GM12878 (cell line): ENCODE results near the gene TRA2B. TPM values are rescaled to one million over a fixed set of nuclear protein-coding genes. Genes with fewer than 3 reads are reported as not detected.

Source experiments
- ASH2L ChIP-seq: fragments of 300-600, 200-600 bp; sonication (generic); IDR thresholded peaks from 2 replicates; pipeline ENCODE4 v1.6.1; 2017; ENCODE audit warnings: low read depth, mild to moderate bottlenecking, borderline replicate concordance
- CBX5 ChIP-seq: sonication (generic); IDR thresholded peaks from 2 replicates; pipeline ENCODE4 v1.6.1; 2016; ENCODE audit warnings: low read depth, moderate library complexity, mild to moderate bottlenecking, inconsistent platforms
- CTCF ChIP-seq, 3 experiments: IDR thresholded peaks in 2 of 3; conservative IDR thresholded peaks in 1 of 3; 2 replicates each; pipeline ENCODE4 v1.5.1; 2011; ENCODE audit warnings: low read depth in 3 of 3, low read length in 3 of 3, mild to moderate bottlenecking in 3 of 3, control low read depth in 2 of 3, moderate library complexity in 2 of 3, inconsistent platforms in 1 of 3, mixed read lengths in 1 of 3; ENCODE audit not compliant: control insufficient read depth in 2 of 3, insufficient read depth in 1 of 3; ENCODE audit errors: extremely low read depth in 1 of 3
- E2F4 ChIP-seq: IDR thresholded peaks from 2 replicates; pipeline ENCODE4 v1.6.1; 2012; ENCODE audit warnings: low read depth, low read length, improper control_type of control experiment
- EZH2 ChIP-seq: IDR thresholded peaks from 2 replicates; pipeline ENCODE4 v1.6.1; 2012; ENCODE audit warnings: low read depth, mild to moderate bottlenecking, control low read depth, inconsistent platforms, low read length, borderline replicate concordance; ENCODE audit not compliant: control insufficient read depth
- HCFC1 ChIP-seq: fragments of 150-350 bp; IDR thresholded peaks from 2 replicates; pipeline ENCODE4 v1.6.1; 2014; ENCODE audit warnings: low read length
- IKZF1 ChIP-seq: fragments of 450-650 bp; conservative IDR thresholded peaks from 2 replicates; pipeline ENCODE4 v1.6.1; 2017; ENCODE audit warnings: antibody characterized with exemption, mild to moderate bottlenecking
- IRF5 ChIP-seq: fragments of 450-650 bp; IDR thresholded peaks from 2 replicates; pipeline ENCODE4 v1.6.1; 2017; ENCODE audit warnings: borderline replicate concordance
- JUND ChIP-seq: IDR thresholded peaks from 2 replicates; pipeline ENCODE4 v1.6.1; 2012; ENCODE audit warnings: low read depth, mild to moderate bottlenecking, low read length, improper control_type of control experiment, moderate library complexity
- POU2F2 ChIP-seq: IDR thresholded peaks from 3 replicates; pipeline ENCODE4 v1.6.1; 2011; ENCODE audit warnings: low read depth, mild to moderate bottlenecking, low read length, borderline replicate concordance
- RBBP5 ChIP-seq: fragments of 200-600 bp; sonication (generic); conservative IDR thresholded peaks from 2 replicates; pipeline ENCODE4 v1.6.1; 2016
- RCOR1 ChIP-seq: conservative IDR thresholded peaks from 2 replicates; pipeline ENCODE4 v1.6.1; 2012; ENCODE audit warnings: low read depth, low read length, improper control_type of control experiment
- RFX5 ChIP-seq: IDR thresholded peaks from 2 replicates; pipeline ENCODE4 v1.6.1; 2011; ENCODE audit warnings: low read depth, low read length, improper control_type of control experiment
- SREBF2 ChIP-seq: IDR thresholded peaks from 2 replicates; pipeline ENCODE4 v1.6.1; 2012; ENCODE audit warnings: mild to moderate bottlenecking, low read length
- YY1 ChIP-seq: IDR thresholded peaks from 2 replicates; pipeline ENCODE4 v1.6.1; 2011; ENCODE audit warnings: low read depth, mild to moderate bottlenecking, low read length
- ZBTB4 ChIP-seq: fragments of 450-650 bp; formaldehyde crosslinking; IDR thresholded peaks from 2 replicates; pipeline ENCODE4 v1.4.0; 2022; ENCODE audit warnings: mild to moderate bottlenecking, moderate library complexity
- polyA plus RNA-seq, 11 experiments: library from polyadenylated mRNA; depleted of rRNA in 4 of 11; unstranded in 6 of 11; stranded (reverse) in 5 of 11; fragments of >200 nt; fragmentation: Nextera tagmentation in 4 of 11; fragmentation: Illumina TruSeq in 1 of 11; extraction: Ambion mirVana in 4 of 11; extraction: Trizol in 1 of 11; gene quantifications; 1 replicate in 1 of 11; 2 replicates in 10 of 11; pipeline versions ENCODE4 v1.2.1 to v1.2.3, GENCODE V29; 2011 to 2016; ENCODE audit warnings: inconsistent platforms in 2 of 11, missing spikeins in 2 of 11, low read depth in 1 of 11
- total RNA-seq, 4 experiments: library from RNA; depleted of rRNA in 3 of 4; stranded (reverse); fragments of >200 nt in 3 of 4; fragmentation: Illumina TruSeq in 1 of 4; extraction: Trizol in 1 of 4; gene quantifications; 2 replicates each; pipeline versions ENCODE4 v1.2.1 to v1.2.3, GENCODE V29; 2013 to 2021

The TRA2B gene
- total and polyA plus RNA-seq, 10 of the 15 experiments (the other 5 are each of a cell fraction or from before 2014, with no cell fraction given), result 130 to 317 (median 278) TPM

GRCh38 chr3:185936814-185937688 lies 763 bp downstream of the TRA2B start (continued):
- 0 out of 2 replicates have a peak, but pooled peaks have one; percentile 36 for TF ChIP-seq RFX5
- TF ChIP-seq ZBTB4 (CRISPR knock-in tag), result 0 out of 2 replicates have a peak, but pooled peaks have one; percentile 51
- TF ChIP-seq E2F4, result peak; percentile 54; the same call in 1 of the 2 replicates
- peak; percentile 58; the same call in 1 of the 2 replicates for TF ChIP-seq CBX5
- peak; percentile 60 for TF ChIP-seq IKZF1
- TF ChIP-seq RCOR1, result no peak
- TF ChIP-seq IRF5, result no peak
- TF ChIP-seq SREBF2, result 0 out of 2 replicates have a peak, but pooled peaks have one; percentile 25
- TF ChIP-seq CTCF (IDR thresholded peaks at IDR 0.05 in 2 of 3, conservative IDR thresholded peaks at IDR 0.05 in 1 of 3; ENCODE audit: control insufficient read depth in 2 of 3, extremely low read depth in 1 of 3, insufficient read depth in 1 of 3, low read depth in 3 of 3, low read length in 3 of 3), result no peak
- no peak for TF ChIP-seq JUND
- peak; percentile 50; the same call in 1 of the 2 replicates for TF ChIP-seq HCFC1
- no peak for TF ChIP-seq EZH2
- TF ChIP-seq RBBP5, result 0 out of 2 replicates have a peak, but pooled peaks have one; percentile 36
- peak; percentile 61; the same call in 1 of the 2 replicates for TF ChIP-seq ASH2L
- peak; percentile 99 for TF ChIP-seq YY1
- TF ChIP-seq POU2F2, result peak; percentile 68; the same call in 1 of the 3 replicates
- TF ChIP-seq, all 136 proteins: peak for 38
